Superior temporal gyrus (tissue), 1 donor: ENCODE measurements around the gene RASSF4.
"Not testable (repeated sequence)": the region's sequence is repeated elsewhere in the genome, so short reads cannot be mapped to it uniquely, and the experiment has no call there.

Experiments
- DNase-seq: peaks from one replicate; pipeline ENCODE4 v3.0.0-alpha.2; 2016; ENCODE audit errors: extremely low spot score

RASSF4 gene

DNA sequence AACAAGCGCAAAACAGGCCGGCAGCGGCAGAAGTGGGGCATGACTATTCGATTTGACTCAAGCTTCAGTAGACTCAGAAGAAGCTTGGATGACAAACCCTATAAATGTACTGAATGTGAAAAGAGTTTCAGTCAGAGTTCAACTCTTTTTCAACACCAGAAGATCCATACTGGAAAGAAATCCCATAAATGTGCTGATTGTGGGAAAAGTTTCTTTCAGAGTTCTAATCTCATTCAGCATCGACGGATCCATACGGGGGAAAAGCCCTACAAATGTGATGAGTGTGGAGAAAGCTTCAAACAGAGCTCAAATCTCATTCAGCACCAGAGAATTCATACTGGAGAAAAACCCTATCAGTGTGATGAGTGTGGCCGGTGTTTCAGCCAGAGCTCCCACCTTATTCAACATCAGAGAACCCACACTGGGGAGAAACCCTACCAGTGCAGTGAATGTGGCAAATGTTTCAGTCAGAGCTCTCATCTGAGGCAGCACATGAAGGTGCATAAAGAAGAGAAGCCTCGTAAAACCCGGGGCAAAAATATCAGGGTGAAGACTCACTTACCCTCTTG, 43.9 kb downstream of the RASSF4 start:
- DNase-seq: no peak

DNA sequence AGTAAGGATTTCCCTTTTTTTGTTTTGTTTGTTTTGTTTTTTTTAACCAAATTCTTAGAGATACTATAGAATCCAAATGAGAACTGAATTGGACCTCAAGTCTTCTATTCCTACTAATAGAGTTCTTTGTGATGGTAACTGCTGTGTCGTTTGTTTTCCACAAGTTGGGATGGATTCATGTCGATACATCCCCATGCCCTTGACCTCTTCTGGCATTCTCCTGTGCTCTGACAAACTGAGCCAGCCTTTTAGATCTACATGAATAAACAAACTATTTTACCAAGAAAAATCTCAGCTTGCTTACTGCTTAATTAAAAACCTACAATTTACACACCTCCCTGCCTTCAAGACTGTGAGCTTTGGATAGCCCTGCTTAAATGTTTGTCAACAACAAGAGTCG, 45.1 kb downstream of the RASSF4 start:
- no peak for DNase-seq

DNA sequence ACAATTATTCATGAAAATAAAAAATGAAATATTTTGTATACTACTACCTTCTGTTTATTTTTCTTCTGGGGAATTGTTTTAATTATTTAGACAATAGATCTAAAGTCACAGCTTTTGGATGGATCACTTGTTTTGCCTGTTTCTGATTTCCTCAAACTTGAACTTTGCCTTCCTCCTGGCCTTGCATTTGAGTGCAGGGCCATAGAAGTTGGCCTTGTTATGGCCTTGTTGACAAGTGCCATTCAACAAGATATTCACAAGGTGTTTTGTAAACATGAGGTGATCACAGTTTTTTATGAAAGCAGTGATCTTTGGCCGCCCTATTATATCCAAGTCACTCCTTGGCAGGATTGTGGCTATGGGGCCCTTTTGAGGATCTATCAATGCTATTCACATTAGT, 45.7 kb downstream of the RASSF4 start:
- DNase-seq: no peak

DNA sequence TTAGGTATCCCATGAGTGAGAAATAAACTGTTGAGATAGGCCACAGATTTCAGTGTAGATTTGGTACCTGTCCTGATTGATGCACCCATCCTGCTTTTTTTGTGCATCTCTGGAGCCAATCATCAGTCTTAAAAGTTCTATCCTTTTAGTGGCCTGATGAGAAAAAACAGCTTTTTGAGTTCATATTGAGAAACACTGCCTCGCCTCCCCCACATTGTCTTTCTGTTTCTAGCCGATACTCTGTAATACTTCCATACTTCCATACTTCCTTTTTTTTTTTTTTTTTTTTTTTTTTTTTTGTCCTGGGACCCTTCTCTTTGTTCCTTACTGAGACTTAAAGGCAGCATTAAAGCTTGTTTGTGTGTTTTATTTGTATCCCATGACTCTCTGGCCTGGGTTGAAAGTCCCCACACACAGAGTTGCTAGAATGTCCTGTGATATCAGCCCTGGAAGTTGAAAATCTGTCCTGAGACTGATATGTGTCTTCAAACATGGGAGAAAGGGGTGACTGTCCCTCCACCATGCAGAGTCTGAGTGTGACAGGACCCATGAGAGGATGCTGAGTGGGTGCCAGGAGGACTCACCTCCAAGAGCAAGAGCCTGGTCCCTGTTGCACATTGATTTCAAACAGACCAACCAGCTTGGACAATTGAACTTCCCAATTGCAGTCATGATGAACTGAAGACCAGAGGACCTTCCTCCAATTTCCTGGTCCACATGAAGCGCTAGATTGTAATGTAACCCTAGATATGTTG, 46.9 kb downstream of the RASSF4 start:
- DNase-seq: no peak

DNA sequence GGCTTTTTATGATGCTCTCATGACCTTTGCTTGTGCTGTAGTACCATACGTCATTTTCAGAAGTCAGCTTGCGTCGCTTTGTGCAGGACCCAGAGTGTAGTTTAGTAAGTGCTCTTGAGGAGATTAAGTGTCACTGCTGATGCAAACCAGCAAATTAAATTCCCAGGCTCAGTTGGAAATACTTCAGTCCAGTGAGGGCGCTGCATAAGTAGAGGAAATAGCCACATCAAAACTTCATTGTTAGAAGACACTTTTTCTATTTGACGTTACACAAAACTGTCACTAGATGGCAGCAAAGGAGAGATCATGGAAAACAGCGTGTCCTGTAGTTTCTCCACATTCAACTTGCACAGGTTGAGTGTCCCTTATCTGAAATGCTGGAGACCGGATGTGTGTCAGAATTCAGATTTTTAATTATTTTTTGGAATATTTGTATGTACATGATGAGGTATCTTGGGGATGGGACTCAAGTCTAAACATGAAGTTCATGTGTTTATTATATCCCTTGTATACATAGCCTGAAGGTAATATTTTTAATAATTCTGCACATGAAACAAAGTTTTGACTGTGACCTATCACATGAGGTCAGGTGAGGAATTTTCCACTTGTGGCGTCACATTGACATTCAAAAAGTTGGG, 49.0 kb downstream of the RASSF4 start:
- DNase-seq: peak; percentile 96

DNA sequence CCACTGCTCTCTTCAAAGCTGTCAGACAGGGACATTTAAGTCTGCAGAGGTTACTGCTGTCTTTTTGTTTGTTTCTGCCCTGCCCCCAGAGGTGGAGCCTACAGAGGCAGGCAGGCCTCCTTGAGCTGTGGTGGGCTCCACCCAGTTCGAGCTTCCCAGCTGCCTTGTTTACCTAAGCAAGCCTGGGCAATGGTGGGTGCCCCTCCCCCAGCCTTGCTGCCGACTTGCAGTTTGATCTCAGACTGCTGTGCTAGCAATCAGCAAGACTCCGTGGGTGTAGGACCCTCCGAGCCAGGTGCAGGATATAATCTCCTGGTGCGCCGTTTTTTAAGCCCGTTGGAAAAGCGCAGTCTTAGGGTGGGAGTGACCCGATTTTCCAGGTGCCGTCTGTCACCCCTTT, 55.0 kb downstream of the RASSF4 start:
- not testable (repeated sequence) for DNase-seq

DNA sequence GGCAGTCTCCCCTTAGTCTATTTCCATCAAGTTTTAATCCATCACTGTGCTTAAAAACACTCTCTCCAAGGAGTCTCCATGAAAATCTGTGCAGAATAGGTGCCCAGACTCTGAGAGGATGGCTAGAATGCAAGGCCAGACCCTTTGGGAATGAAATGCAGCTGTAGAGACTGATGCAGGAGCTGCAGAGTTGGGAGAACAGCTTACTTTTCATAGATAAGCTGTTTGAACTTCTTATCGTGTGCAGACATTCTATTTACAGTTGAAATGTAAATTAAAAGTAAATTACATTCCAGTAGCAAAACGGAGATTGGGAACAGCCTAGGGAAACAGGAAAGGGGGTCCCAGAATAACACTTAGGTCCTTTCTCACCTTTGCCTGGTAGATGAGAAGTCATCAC, 56.0 kb downstream of the RASSF4 start:
- no peak for DNase-seq

DNA sequence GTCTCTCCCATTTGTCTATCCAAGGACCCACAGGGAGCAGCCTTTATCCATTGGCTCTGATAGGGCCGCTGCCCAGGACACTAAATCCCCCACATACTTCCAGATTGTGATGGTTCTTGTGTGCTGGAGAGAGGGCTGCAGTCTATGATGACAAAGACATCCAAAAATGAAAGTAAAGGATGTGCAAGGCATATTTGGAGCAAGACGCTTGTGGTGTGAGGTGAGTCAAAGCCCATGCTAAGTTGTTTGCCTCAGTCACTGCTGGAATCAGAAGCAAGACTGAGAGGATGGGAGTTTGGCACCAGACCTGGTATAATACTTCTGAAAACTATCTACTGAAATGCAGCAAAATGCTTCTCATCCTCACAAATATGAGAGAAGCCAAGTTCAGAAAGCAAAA, 63.8 kb downstream of the RASSF4 start:
- DNase-seq: no peak

DNA sequence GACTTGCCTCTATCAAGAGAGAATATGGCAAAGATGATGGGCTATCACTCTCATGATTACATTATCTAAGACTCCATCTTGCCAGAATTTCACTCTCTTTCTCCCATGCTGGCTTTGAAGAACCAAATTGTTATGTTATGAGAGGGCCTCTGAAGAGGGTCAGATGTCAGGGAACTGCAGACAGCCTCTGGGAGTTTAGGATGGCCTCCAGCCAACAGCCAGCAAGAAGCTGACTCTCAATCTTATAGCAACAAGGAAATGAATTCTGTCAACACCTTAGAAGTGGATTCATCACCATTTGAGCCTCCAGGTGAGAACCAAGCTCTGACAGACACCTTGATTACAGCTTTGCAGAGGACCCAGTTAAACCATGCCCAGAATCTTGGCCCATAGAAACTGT, 74.7 kb downstream of the RASSF4 start:
- DNase-seq: no peak

DNA sequence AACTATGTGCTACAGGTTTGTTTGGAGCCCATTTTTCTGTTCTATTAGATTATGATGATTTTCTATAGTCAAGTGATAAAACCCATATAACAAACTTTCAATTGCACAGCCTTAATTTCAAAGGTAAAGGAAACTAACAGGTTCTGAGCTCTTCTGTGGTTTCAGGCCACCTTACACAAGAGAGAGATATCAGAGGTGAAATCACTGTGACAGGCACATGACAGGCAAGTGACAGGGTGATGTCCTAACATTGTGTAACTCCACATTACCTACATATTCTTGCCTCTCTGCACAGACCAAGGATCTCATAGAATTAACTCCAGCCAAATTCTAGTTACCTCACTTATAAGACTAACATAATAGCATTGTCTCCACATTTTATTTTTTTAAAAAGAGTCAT, 76.1 kb downstream of the RASSF4 start:
- no peak for DNase-seq

DNA sequence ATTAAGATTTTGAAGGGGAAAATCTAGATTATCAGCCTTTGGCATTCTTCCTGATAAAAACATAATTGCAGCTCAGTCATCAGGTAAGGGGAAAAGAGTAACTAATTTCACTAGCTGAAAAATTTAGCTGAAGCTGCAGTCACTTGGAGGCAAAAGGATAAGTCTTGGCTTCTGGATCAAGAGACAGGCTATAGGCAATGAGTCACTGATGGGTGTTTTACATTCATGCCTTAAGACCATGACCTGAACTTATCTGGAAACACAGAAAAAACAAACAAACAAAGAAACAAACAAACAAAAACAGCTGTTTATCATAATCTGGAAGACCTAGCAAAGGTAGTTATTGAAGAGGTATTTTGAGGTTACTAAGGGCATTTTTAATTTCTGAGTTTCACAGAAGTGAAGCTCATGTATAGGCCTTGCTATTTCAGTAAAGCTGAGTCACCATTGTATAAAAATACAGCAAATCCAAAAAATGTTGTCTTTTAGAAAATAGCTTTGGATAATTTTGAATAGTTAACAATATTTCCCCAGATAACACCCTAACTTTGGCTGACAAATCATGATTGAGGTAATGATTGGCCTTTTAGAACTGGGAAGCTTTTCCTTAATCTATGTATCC, 81.4 kb downstream of the RASSF4 start:
- DNase-seq: peak; percentile 29

DNA sequence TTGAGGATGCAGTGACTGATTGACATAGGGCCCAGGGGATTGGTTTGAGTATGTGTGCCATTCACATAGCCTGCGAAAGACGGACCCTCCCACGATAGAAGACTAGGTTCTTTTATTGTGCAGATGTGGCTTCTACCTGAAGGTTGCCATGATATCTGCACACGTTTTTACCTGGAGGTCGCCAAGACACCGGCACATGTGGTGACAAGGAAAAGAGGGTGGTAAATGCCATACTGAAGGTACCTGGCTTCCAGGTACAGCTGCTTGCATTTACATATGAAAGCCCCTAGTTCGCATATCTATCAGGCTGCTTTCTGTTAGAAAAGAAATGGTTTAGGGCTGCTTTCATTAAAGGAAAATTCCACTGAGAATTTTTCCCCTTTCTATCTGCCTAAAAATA, 84.7 kb downstream of the RASSF4 start:
- DNase-seq: no peak
